Calu3 (cell line): ENCODE data around the gene STAC. TPM values are rescaled to one million over a fixed set of nuclear protein-coding genes. Genes with fewer than 3 reads are reported as not detected.

Experiments
- BruUV-seq: library from RNA; stranded (reverse); fragments of 400-500 nt; replicated peaks from 2 replicates; lab custom pipeline; 2021; lab: Mats Ljungman, UMichigan
- CTCF ChIA-PET: fragments of 300-600 bp; sonication (Branson Sonifier 250); formaldehyde crosslinking; loops from one replicate; lab custom pipeline; 2022; ENCODE audit warnings: antibody characterized with exemption; lab: Charles Lee
- DNase-seq: peaks from one replicate; pipeline ENCODE4 v3.0.0; 2022
- H3K27ac Mint-ChIP-seq: one replicate; pipeline ENCODE4 v1.8.0; 2022; ENCODE audit warnings: mixed read lengths; ENCODE audit not compliant: unreplicated experiment
- H3K27me3 Mint-ChIP-seq: one replicate; pipeline ENCODE4 v1.8.0; 2022; ENCODE audit warnings: mixed read lengths; ENCODE audit not compliant: unreplicated experiment
- H3K36me3 Mint-ChIP-seq: one replicate; pipeline ENCODE4 v1.8.0; 2022; ENCODE audit warnings: mild to moderate bottlenecking, moderate library complexity, mixed read lengths; ENCODE audit not compliant: insufficient read depth, unreplicated experiment
- H3K4me1 Mint-ChIP-seq: one replicate; pipeline ENCODE4 v1.8.0; 2022; ENCODE audit warnings: mild to moderate bottlenecking, low read depth, mixed read lengths; ENCODE audit not compliant: unreplicated experiment
- H3K4me3 Mint-ChIP-seq: one replicate; pipeline ENCODE4 v1.8.0; 2022; ENCODE audit warnings: mild to moderate bottlenecking, low read depth, moderate library complexity, mixed read lengths; ENCODE audit not compliant: unreplicated experiment
- H3K9me3 Mint-ChIP-seq: one replicate; pipeline ENCODE4 v1.8.0; 2022; ENCODE audit warnings: low read depth, mixed read lengths; ENCODE audit not compliant: unreplicated experiment
- CTCF ChIP-seq: fragments of 200-600 bp; IDR thresholded peaks from one replicate; pipeline ENCODE4 v1.8.0; 2022; ENCODE audit warnings: antibody characterized with exemption; ENCODE audit not compliant: unreplicated experiment
- intact Hi-C: fragments of 100-400 bp; cut with micrococcal nuclease; formaldehyde crosslinking; loops from one replicate; pipeline ENCODE4 v1.10.0; 2022; ENCODE audit not compliant: unreplicated experiment
- total RNA-seq: library from RNA; stranded (reverse); gene quantifications from 2 replicates; pipeline ENCODE4 v1.2.3, GENCODE V29; 2022

Gene STAC
- total RNA-seq, 1 experiment from 2014 or later = 12.8 TPM

- Mint-ChIP-seq H3K4me3 (no peak overlapping the region), H3K9me3 (no peaks in the 10 kb centered on the region), H3K36me3 (no peaks in the 10 kb centered on the region), H3K27ac (no peak overlapping the region), H3K4me1 (no peaks in the 10 kb centered on the region), H3K27me3 (no peaks in the 10 kb centered on the region)
- CTCF ChIA-PET = interaction anchor here (1.1 kb wide), 1 partner anchor 12 kb away, joined by 3 read pairs; no protein-coding TSS in a partner anchor
- intact Hi-C loops = no loop called here
- no TSS peak for BruUV-seq
- no peak for DNase-seq
- no peak for TF ChIP-seq CTCF
These were observed 165.9 kb downstream of the STAC start for GRCh38 chr3:36546226-36546625.

- TF ChIP-seq CTCF = no peak
- intact Hi-C loops = no loop called here
- Mint-ChIP-seq H3K36me3 (no peaks in the 10 kb centered on the region), H3K4me1 (no peaks in the 10 kb centered on the region), H3K27ac (no peak overlapping the region), H3K4me3 (no peak overlapping the region), H3K27me3 (no peaks in the 10 kb centered on the region), H3K9me3 (no peaks in the 10 kb centered on the region)
- CTCF ChIA-PET = no interaction called here
- no TSS peak for BruUV-seq
- no peak for DNase-seq
These were observed 168.4 kb downstream of the STAC start for GRCh38 chr3:36548712-36549111.

GRCh38 chr3:36557021-36557707 is 176.9 kb downstream of the STAC start:
- H3K36me3 Mint-ChIP-seq = no peaks in the 10 kb centered on the region
- no peak overlapping the region for H3K4me3 Mint-ChIP-seq
- peaks cover 10% of the 10 kb centered on the region for H3K4me1 Mint-ChIP-seq
- no peak for TF ChIP-seq CTCF
- H3K27ac Mint-ChIP-seq = no peak overlapping the region
- intact Hi-C loops = no loop called here
- H3K27me3 Mint-ChIP-seq = no peaks in the 10 kb centered on the region
- no peaks in the 10 kb centered on the region for H3K9me3 Mint-ChIP-seq
- CTCF ChIA-PET = interaction anchor here (0.5 kb wide), 1 partner anchor 27 kb away, joined by 5 read pairs; no protein-coding TSS in a partner anchor
- no peak for DNase-seq
- no TSS peak for BruUV-seq

GRCh38 chr3:36557708-36558421 is 177.6 kb downstream of the STAC start:
- DNase-seq = no peak
- H3K27me3 Mint-ChIP-seq = no peaks in the 10 kb centered on the region
- H3K27ac Mint-ChIP-seq = no peak overlapping the region
- BruUV-seq = no TSS peak
- intact Hi-C loops = no loop called here
- TF ChIP-seq CTCF = no peak
- no peaks in the 10 kb centered on the region for H3K9me3 Mint-ChIP-seq
- H3K36me3 Mint-ChIP-seq = no peaks in the 10 kb centered on the region
- CTCF ChIA-PET = interaction anchor here (0.5 to 1.0 kb wide), 2 partner anchors 12 to 28 kb away, joined by 3 to 5 read pairs; no protein-coding TSS in a partner anchor
- H3K4me3 Mint-ChIP-seq = no peak overlapping the region
- H3K4me1 Mint-ChIP-seq = peaks cover 10% of the 10 kb centered on the region
